ENCODE measurements around the gene ALDH8A1.

ALDH8A1 gene

GRCh38 chr6:134949927-134950326 lies at the start of gene ALDH8A1:
TSS of gene ALDH8A1 (minus strand) at chr6:134950101. CDS start at chr6:134950053, 48 bp downstream.
- no peak for DNase-seq

- DNase-seq, result no peak
These were observed 49.2 kb upstream of the ALDH8A1 start for GRCh38 chr6:134999107-134999506.

GRCh38 chr6:134997133-134997995 lies 47.5 kb upstream of the ALDH8A1 start:
- no peak for DNase-seq

GRCh38 chr6:134995536-134995935 lies 45.6 kb upstream of the ALDH8A1 start:
- DNase-seq, result no peak

GRCh38 chr6:134994431-134994830 lies 44.5 kb upstream of the ALDH8A1 start:
- DNase-seq, result no peak

GRCh38 chr6:134992155-134992554 lies 42.3 kb upstream of the ALDH8A1 start:
- DNase-seq, result no peak

GRCh38 chr6:134990262-134990661 lies 40.4 kb upstream of the ALDH8A1 start:
- no peak for DNase-seq

- DNase-seq, result no peak
These were observed 34.9 kb upstream of the ALDH8A1 start for GRCh38 chr6:134984821-134985220.

- DNase-seq, result no peak
These were observed 33.9 kb upstream of the ALDH8A1 start for GRCh38 chr6:134983823-134984222.

GRCh38 chr6:134982161-134982560 lies 32.3 kb upstream of the ALDH8A1 start:
- no peak for DNase-seq

- DNase-seq, result no peak
These were observed 30.9 kb upstream of the ALDH8A1 start for GRCh38 chr6:134980846-134981245.

GRCh38 chr6:134979142-134979541 lies 29.2 kb upstream of the ALDH8A1 start:
- DNase-seq, result no peak

GRCh38 chr6:134974370-134974769 lies 24.5 kb upstream of the ALDH8A1 start:
- no peak for DNase-seq

GRCh38 chr6:134967711-134968110 lies 17.8 kb upstream of the ALDH8A1 start:
- DNase-seq, result no peak

GRCh38 chr6:134964451-134965203 lies 14.7 kb upstream of the ALDH8A1 start:
- DNase-seq, result no peak

- no peak for DNase-seq
These were observed 12.5 kb upstream of the ALDH8A1 start for GRCh38 chr6:134962421-134962820.

- no peak for DNase-seq
These were observed 11.5 kb upstream of the ALDH8A1 start for GRCh38 chr6:134961366-134961765.

- DNase-seq, result no peak
These were observed 9.7 kb upstream of the ALDH8A1 start for GRCh38 chr6:134959603-134960002.

- no peak for DNase-seq
These were observed 6.8 kb upstream of the ALDH8A1 start for GRCh38 chr6:134956676-134957075.

- DNase-seq, result no peak
These were observed 6.1 kb upstream of the ALDH8A1 start for GRCh38 chr6:134956032-134956431.

- no peak for DNase-seq
These were observed 4.5 kb upstream of the ALDH8A1 start for GRCh38 chr6:134954272-134955000.

GRCh38 chr6:134951494-134952263 lies 1.8 kb upstream of the ALDH8A1 start:
- no peak for DNase-seq

- DNase-seq, result no peak
These were observed 581 bp upstream of the ALDH8A1 start for GRCh38 chr6:134950482-134950881.
